DND-41 (cell line): Measurements from ENCODE around the gene ARHGAP31.
"Not testable (repeated sequence)": the region's sequence is repeated elsewhere in the genome, so short reads cannot be mapped to it uniquely, and the experiment has no call there.

ENCODE experiments used
- ATAC-seq: fragments of 200-7000 bp; cut with Tn5 transposase; 3 replicates; pipeline ENCODE4 v1.9.1; 2021; ENCODE audit warnings: low read depth; ENCODE audit not compliant: insufficient read depth
- DNase-seq: peaks from one replicate; pipeline ENCODE4 v3.0.0-alpha.2; 2020
- H2AFZ ChIP-seq: 2 replicates; pipeline ENCODE4 v1.6.0; 2012; ENCODE audit warnings: low read depth, low read length
- H3K27ac ChIP-seq: 2 replicates; pipeline ENCODE4 v1.5.1; 2012; ENCODE audit warnings: low read length, inconsistent platforms
- H3K27me3 ChIP-seq: fragments of 200-600 bp; sonication (generic); 2 replicates; pipeline ENCODE4 v1.6.0; 2012; ENCODE audit warnings: low read length, mild to moderate bottlenecking, inconsistent platforms; ENCODE audit not compliant: insufficient read depth, poor library complexity
- H3K36me3 ChIP-seq: 2 replicates; pipeline ENCODE4 v1.5.1; 2012; ENCODE audit warnings: low read length, inconsistent platforms; ENCODE audit not compliant: insufficient read depth
- H3K4me1 ChIP-seq: 2 replicates; pipeline ENCODE4 v1.5.1; 2012; ENCODE audit warnings: mild to moderate bottlenecking, low read length; ENCODE audit not compliant: insufficient read depth
- H3K4me2 ChIP-seq: 2 replicates; pipeline ENCODE4 v1.6.0; 2012; ENCODE audit warnings: mild to moderate bottlenecking, moderate library complexity, low read length, inconsistent platforms; ENCODE audit not compliant: insufficient read depth
- H3K4me3 ChIP-seq, 2 experiments: fragments of 200-600 bp in 1 of 2; shearing (Covaris generic) in 1 of 2; 2 replicates each; pipeline ENCODE4 v1.5.1; 2012 to 2016; ENCODE audit warnings: inconsistent platforms in 2 of 2, low read length in 2 of 2, mild to moderate bottlenecking in 2 of 2, low read depth in 1 of 2, moderate library complexity in 1 of 2
- H3K79me2 ChIP-seq: 2 replicates; pipeline ENCODE4 v1.6.0; 2012; ENCODE audit warnings: low read length, inconsistent platforms; ENCODE audit not compliant: insufficient read depth
- H3K9ac ChIP-seq: 2 replicates; pipeline ENCODE4 v1.6.0; 2012; ENCODE audit warnings: low read depth, mild to moderate bottlenecking, inconsistent platforms, low read length, moderate library complexity
- H3K9me3 ChIP-seq: 2 replicates; pipeline ENCODE4 v1.5.1; 2012; ENCODE audit warnings: low read length, moderate library complexity, mild to moderate bottlenecking, inconsistent platforms; ENCODE audit not compliant: insufficient read depth, severe bottlenecking
- H4K20me1 ChIP-seq: 2 replicates; pipeline ENCODE4 v1.6.0; 2012; ENCODE audit warnings: low read length; ENCODE audit not compliant: insufficient read depth
- CTCF ChIP-seq: IDR thresholded peaks from 2 replicates; pipeline ENCODE4 v1.5.1; 2012; ENCODE audit warnings: borderline replicate concordance, low read length, moderate library complexity, mild to moderate bottlenecking; ENCODE audit not compliant: poor library complexity, severe bottlenecking; ENCODE audit errors: extremely low read depth
- EZH2 ChIP-seq: IDR thresholded peaks from 3 replicates; pipeline ENCODE4 v1.6.1; 2012; ENCODE audit warnings: borderline replicate concordance, low read depth, mild to moderate bottlenecking, moderate library complexity, low read length, inconsistent platforms; ENCODE audit not compliant: severe bottlenecking

The ARHGAP31 gene

DNA sequence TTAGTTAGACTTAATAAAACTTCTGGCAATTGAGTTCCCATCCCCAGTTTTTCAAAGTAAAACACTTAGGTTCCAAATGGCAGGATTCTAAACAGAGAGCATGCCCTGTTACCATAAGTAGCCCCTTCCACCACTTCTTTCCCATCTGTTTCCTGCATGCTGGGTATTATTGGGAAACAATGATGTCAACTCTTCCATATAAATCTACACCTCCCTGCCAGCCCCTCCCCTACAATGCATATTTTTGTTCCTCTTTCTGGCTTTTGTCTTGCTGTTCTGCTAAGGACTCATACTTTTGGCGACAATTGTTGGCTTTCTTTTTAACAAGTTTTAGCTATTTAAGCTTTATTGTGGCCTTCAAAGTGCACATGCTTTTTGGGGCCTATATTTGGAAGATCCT is 11.1 kb downstream of the ARHGAP31 start:
- Histone ChIP-seq H3K4me3 (no peak overlapping the region), H3K9ac (no peak overlapping the region), H3K36me3 (no peaks in the 10 kb centered on the region), H3K27ac (no peak overlapping the region), H3K9me3 (no peaks in the 10 kb centered on the region), H3K27me3 (peaks cover 1% of the 10 kb centered on the region), H4K20me1 (no peaks in the 10 kb centered on the region), H3K4me1 (no peaks in the 10 kb centered on the region), H3K79me2 (no peaks in the 10 kb centered on the region), H2AFZ (no peak overlapping the region), H3K4me2 (no peak overlapping the region)
- ATAC-seq (no peak), DNase-seq (no peak)
- TF ChIP-seq CTCF (no peak), EZH2 (no peak)

DNA sequence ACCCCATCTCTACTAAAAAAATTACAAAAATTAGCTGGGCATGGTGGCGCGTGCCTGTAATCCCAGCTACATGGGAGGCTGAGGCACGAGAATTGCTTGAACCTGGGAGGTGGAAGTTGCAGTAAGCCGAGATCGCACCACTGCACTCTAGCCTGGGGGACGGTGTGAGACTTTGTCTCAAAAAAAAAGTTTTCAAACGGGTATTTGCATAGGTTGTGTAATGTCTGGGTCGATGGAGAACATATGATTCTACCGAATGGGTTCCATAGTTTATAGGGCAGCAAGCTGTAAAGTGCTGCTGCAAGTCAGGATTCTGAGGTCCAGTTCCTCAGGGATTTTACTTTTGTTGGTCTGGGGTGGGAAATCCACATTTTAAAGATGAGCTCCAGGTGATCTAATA is 12.2 kb downstream of the ARHGAP31 start:
- not testable (repeated sequence) for H3K36me3 ChIP-seq, H3K27me3 ChIP-seq, ATAC-seq, H3K4me2 ChIP-seq, H4K20me1 ChIP-seq, H2AFZ ChIP-seq, H3K79me2 ChIP-seq, DNase-seq, H3K4me3 ChIP-seq, H3K4me1 ChIP-seq, H3K9me3 ChIP-seq, H3K27ac ChIP-seq, H3K9ac ChIP-seq

- no peaks in the 10 kb centered on the region for H3K4me1 ChIP-seq
- peaks cover 3% of the 10 kb centered on the region for H3K27me3 ChIP-seq
Measured at GRCh38 chr3:119308355-119308754, 14.2 kb downstream of the ARHGAP31 start.

GRCh38 chr3:119309591-119309990 is 15.4 kb downstream of the ARHGAP31 start:
- Histone ChIP-seq H3K4me1 (no peaks in the 10 kb centered on the region), H3K27ac (no peak overlapping the region), H2AFZ (no peak overlapping the region), H3K9me3 (no peaks in the 10 kb centered on the region), H3K79me2 (no peaks in the 10 kb centered on the region), H3K9ac (no peak overlapping the region), H4K20me1 (no peaks in the 10 kb centered on the region), H3K4me2 (no peak overlapping the region), H3K27me3 (peaks cover 5% of the 10 kb centered on the region), H3K36me3 (no peaks in the 10 kb centered on the region), H3K4me3 (no peak overlapping the region)
- TF ChIP-seq CTCF: no peak
- TF ChIP-seq EZH2: no peak
- DNase-seq: no peak
- no peak for ATAC-seq

More at GRCh38 chr3:119308355-119308754, 14.2 kb downstream of the ARHGAP31 start:
- ATAC-seq (no peak), DNase-seq (no peak)
- TF ChIP-seq EZH2: no peak
- TF ChIP-seq CTCF: no peak
- no peaks in the 10 kb centered on the region for H4K20me1 ChIP-seq
- H2AFZ ChIP-seq: no peak overlapping the region
- H3K4me3 ChIP-seq: no peak overlapping the region
- H3K36me3 ChIP-seq: no peaks in the 10 kb centered on the region
- H3K4me2 ChIP-seq: no peak overlapping the region
- no peaks in the 10 kb centered on the region for H3K79me2 ChIP-seq
- H3K9me3 ChIP-seq: no peaks in the 10 kb centered on the region
- no peak overlapping the region for H3K27ac ChIP-seq
- no peak overlapping the region for H3K9ac ChIP-seq
